GM12874 (cell line): ENCODE data around the gene TNFAIP8L1.

Source experiments
- TF ChIP-seq, protein P1 (sequence below): IDR thresholded peaks from 2 replicates; pipeline ENCODE4 v1.5.1; 2011; ENCODE audit warnings: low read depth, mild to moderate bottlenecking, control low read depth, low read length, moderate library complexity; ENCODE audit not compliant: insufficient read depth

The TNFAIP8L1 gene

GRCh38 chr19:4602915-4603314, 36.4 kb upstream of the TNFAIP8L1 start:
- TF ChIP-seq, protein P1, sequence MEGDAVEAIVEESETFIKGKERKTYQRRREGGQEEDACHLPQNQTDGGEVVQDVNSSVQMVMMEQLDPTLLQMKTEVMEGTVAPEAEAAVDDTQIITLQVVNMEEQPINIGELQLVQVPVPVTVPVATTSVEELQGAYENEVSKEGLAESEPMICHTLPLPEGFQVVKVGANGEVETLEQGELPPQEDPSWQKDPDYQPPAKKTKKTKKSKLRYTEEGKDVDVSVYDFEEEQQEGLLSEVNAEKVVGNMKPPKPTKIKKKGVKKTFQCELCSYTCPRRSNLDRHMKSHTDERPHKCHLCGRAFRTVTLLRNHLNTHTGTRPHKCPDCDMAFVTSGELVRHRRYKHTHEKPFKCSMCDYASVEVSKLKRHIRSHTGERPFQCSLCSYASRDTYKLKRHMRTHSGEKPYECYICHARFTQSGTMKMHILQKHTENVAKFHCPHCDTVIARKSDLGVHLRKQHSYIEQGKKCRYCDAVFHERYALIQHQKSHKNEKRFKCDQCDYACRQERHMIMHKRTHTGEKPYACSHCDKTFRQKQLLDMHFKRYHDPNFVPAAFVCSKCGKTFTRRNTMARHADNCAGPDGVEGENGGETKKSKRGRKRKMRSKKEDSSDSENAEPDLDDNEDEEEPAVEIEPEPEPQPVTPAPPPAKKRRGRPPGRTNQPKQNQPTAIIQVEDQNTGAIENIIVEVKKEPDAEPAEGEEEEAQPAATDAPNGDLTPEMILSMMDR: no peak

DNA sequence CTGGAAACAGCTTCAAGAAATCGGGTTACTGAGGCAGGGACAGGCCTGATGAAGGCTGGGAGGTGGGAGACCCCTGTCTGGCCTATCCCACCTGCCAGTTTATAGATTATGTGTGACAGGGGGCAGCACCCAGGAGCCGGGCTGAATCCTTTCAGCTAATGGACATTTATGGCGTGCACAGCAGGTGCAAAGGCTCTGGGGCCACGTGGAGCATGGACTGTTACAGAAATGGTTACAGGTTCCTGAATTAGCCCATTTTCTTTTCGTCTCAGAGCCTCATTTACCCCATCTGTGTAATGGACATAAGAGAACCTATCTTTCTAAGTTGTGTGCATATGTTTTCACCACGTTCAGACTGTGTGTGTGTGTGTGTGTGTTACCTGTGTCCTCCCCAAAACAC, 34.4 kb upstream of the TNFAIP8L1 start:
- TF ChIP-seq, protein P1: no peak

- TF ChIP-seq, protein P1: no peak
Observed at GRCh38 chr19:4606181-4606580, 33.1 kb upstream of the TNFAIP8L1 start.

DNA sequence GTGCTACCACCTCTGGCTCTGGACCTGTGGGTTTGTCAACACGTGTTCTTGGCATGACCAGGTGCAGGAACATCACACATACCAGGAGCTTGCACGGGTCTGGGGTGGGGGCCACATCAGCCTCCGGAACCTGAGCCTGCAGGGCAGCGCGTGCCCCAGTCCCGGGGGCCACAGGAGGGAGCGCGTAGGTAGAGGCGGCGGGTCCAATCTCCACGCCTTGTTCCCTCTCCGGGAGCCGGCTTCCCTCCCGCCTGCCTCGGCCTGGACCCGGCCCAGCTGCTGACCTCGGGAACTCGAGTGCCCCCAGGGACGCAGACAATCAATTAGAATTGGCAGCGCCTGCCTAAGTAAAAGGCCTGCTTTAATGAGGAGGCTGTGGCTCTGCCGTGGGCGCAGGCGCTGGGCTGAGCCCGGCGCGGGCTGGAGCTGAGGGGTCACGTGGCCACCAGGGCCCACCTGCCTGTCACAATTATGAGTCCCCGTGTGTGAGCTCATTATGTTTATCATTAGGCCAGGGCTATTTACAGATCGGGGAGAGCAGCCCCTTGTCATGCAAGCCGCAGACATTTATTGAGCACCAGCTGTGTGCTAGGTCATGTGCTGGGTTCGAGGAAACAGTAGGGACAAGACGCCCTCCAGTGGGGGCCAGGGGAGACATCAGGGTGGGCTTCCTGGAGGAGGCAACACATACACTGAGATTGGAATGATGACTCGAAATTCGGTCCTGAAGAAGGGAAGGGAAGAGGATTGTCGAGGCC, 32.2 kb upstream of the TNFAIP8L1 start:
- TF ChIP-seq, protein P1: no peak

DNA sequence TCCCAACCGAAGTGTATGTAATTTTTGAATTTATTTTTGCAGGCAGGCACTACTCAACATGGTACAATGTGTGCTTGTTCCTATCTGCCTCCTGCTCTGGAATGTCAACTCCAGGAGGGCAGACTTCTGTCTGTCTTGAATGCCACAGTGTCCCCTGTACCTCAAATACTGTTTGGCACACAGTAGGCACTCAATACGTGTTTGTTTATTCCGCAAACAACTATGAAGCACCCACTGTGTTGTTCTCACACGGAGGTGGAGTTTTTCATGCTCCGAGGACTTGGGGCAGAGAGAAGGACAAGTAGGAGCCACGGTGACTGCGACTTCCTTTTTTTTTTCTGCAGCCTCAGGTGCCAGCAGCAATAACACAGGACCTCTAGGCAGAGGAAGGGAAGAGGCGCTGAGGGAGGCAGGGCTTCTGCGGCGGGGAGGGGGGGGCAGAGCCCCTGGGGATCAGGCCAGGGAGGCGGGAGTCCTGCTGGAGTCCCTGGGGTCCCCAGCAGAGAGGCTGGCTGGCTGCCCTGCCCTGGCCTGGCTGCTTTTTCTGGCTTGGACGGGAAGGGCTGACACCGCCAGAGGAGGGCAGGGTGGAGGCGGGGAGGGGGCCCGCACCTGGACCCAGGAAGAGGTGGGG, 29.3 kb upstream of the TNFAIP8L1 start:
- TF ChIP-seq, protein P1: no peak

DNA sequence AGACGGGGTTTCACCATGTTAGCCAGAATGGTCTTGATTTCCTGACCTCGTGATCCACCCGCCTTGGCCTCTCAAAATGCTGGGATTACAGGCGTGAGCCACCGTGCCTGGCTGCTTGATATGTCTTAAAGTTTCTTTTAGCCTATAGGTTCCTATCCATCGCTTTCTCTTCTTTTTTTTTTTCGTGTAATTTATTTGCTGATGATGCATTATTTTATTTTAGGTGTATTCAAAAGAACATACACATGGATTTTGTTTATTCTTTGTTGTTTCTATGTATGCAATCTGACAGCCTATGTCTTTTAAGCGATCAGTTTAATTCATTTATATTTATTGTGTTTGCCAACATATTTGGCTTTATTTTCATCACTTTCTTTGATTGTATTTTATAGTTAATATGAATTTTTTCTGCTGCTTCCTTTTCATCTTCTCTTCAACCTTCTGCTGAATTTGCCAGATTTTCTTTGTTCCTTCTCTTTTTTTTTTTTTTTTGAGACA, 26.0 kb upstream of the TNFAIP8L1 start:
- TF ChIP-seq, protein P1: no peak

GRCh38 chr19:4618019-4618418, 21.3 kb upstream of the TNFAIP8L1 start:
- TF ChIP-seq, protein P1: no peak
